Nephron progenitor cell (in vitro differentiated cells): ENCODE data around the gene APOL5.

ENCODE experiments used
- DNase-seq: peaks from one replicate; pipeline ENCODE4 v3.0.0; 2021
- H3K27ac Mint-ChIP-seq: 2 replicates; pipeline ENCODE4 v1.8.0; 2021; ENCODE audit warnings: mild to moderate bottlenecking, moderate library complexity, mixed read lengths
- H3K27me3 Mint-ChIP-seq: 2 replicates; pipeline ENCODE4 v1.8.0; 2021; ENCODE audit warnings: mild to moderate bottlenecking, low read depth, mixed read lengths; ENCODE audit not compliant: poor library complexity
- H3K36me3 Mint-ChIP-seq: 2 replicates; pipeline ENCODE4 v1.8.0; 2021; ENCODE audit warnings: low read depth, mixed read lengths
- H3K4me1 Mint-ChIP-seq: 2 replicates; pipeline ENCODE4 v1.8.0; 2021; ENCODE audit warnings: mixed read lengths
- H3K4me3 Mint-ChIP-seq: 2 replicates; pipeline ENCODE4 v1.8.0; 2021; ENCODE audit warnings: mild to moderate bottlenecking, moderate library complexity, mixed read lengths
- H3K9me3 Mint-ChIP-seq: 2 replicates; pipeline ENCODE4 v1.8.0; 2021; ENCODE audit warnings: mild to moderate bottlenecking, moderate library complexity, mixed read lengths
- CTCF ChIP-seq: fragments of 200-600 bp; sonication (generic); IDR thresholded peaks from 2 replicates; pipeline ENCODE4 v1.5.0; 2021; ENCODE audit warnings: antibody characterized with exemption

APOL5 gene

GRCh38 chr22:35740616-35741015 is 22.9 kb downstream of the APOL5 start:
- no peak overlapping the region for H3K4me3 Mint-ChIP-seq
- H3K27me3 Mint-ChIP-seq = no peaks in the 10 kb centered on the region
- no peak for TF ChIP-seq CTCF
- no peak for DNase-seq
- no peaks in the 10 kb centered on the region for H3K9me3 Mint-ChIP-seq
- H3K4me1 Mint-ChIP-seq = peaks cover 9% of the 10 kb centered on the region
- H3K36me3 Mint-ChIP-seq = peaks cover 77% of the 10 kb centered on the region
- H3K27ac Mint-ChIP-seq = no peak overlapping the region

GRCh38 chr22:35742342-35743100 is 24.8 kb downstream of the APOL5 start:
- no peak for TF ChIP-seq CTCF
- H3K4me3 Mint-ChIP-seq = no peak overlapping the region
- no peaks in the 10 kb centered on the region for H3K9me3 Mint-ChIP-seq
- no peaks in the 10 kb centered on the region for H3K27me3 Mint-ChIP-seq
- no peak for DNase-seq
- H3K36me3 Mint-ChIP-seq = peaks cover 69% of the 10 kb centered on the region
- peaks cover 9% of the 10 kb centered on the region for H3K4me1 Mint-ChIP-seq
- peak overlapping the region; percentile 85 for H3K27ac Mint-ChIP-seq

DNA sequence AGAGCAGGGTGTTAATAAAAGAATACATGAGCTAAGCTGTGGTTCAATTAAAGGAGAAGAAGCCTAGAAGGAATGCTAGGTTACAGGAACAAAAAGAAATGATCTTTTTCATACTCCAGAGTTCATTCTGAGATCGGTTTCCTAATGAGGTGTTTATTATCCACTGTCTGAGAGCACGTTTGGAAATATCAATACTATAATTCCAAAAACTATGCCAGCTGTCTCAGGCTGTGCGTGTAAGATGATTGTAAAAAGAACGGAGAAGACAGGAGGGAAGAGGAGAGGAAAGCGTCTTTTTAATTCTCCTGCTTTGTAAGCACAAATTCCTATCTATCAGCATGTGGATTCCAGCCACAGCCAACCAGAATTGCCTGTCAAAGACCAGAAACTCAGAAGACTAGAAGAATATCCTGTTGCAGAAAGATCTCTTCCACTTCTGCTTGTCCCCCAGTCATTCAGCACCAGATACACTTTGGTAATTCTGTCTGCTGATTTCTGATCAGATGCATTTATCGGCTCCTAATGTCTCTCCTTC is 25.7 kb downstream of the APOL5 start:
- no peaks in the 10 kb centered on the region for H3K27me3 Mint-ChIP-seq
- peaks cover 60% of the 10 kb centered on the region for H3K36me3 Mint-ChIP-seq
- H3K4me1 Mint-ChIP-seq = peaks cover 9% of the 10 kb centered on the region
- H3K27ac Mint-ChIP-seq = no peak overlapping the region
- TF ChIP-seq CTCF = no peak
- H3K9me3 Mint-ChIP-seq = no peaks in the 10 kb centered on the region
- H3K4me3 Mint-ChIP-seq = no peak overlapping the region
- DNase-seq = no peak

DNA sequence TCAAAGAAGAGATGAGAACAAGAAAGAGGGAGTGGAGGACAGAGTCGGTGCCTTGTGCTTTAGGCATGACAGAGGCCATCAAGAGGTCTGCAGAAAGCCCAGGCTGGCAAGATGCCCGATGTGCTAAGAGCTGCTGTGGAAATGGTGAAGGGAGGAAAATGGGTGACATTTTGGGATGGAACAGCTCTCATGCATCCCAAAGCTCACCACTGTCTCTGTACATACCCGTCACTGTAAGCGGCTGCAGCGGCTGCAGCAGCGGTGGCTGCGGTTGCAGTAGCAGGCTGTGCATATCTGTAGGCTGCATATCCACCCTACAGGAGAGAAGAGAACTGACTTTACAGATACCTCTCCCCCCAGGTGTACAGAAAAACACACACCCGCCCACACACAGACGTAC is 28.6 kb downstream of the APOL5 start:
- Mint-ChIP-seq H3K27me3 (no peaks in the 10 kb centered on the region), H3K4me3 (no peak overlapping the region), H3K27ac (no peak overlapping the region), H3K36me3 (peaks cover 54% of the 10 kb centered on the region), H3K4me1 (peaks cover 35% of the 10 kb centered on the region), H3K9me3 (no peaks in the 10 kb centered on the region)
- DNase-seq = no peak
- TF ChIP-seq CTCF = no peak

- Mint-ChIP-seq H3K27me3 (no peaks in the 10 kb centered on the region), H3K27ac (no peak overlapping the region), H3K9me3 (no peaks in the 10 kb centered on the region), H3K4me1 (peaks cover 31% of the 10 kb centered on the region), H3K36me3 (peaks cover 49% of the 10 kb centered on the region), H3K4me3 (no peak overlapping the region)
- no peak for DNase-seq
- no peak for TF ChIP-seq CTCF
Observed at GRCh38 chr22:35746946-35747703, 29.5 kb downstream of the APOL5 start.
